GM19467 (cell line): Measurements from ENCODE around the gene NR4A1.

ENCODE experiments used
- ATAC-seq: cut with Tn5 transposase; IDR thresholded peaks from one replicate; pipeline ENCODE4 v1.9.1; 2021; ENCODE audit warnings: mild to moderate bottlenecking, moderate library complexity; ENCODE audit not compliant: unreplicated experiment

Gene NR4A1

GRCh38 chr12:52050758-52051541 lies at the start of gene NR4A1:
Gene NR4A1, plus strand, starts transcription at chr12:52051442. Its CDS starts 2,887 bp downstream, at chr12:52054329.
- peak; percentile 77 for ATAC-seq

GRCh38 chr12:52003016-52003550 lies 48.2 kb upstream of the NR4A1 start:
- ATAC-seq, result no peak

GRCh38 chr12:52003591-52003990 lies 47.7 kb upstream of the NR4A1 start:
- ATAC-seq, result no peak

- no peak for ATAC-seq
Observed at GRCh38 chr12:52004042-52004648, 47.1 kb upstream of the NR4A1 start.

DNA sequence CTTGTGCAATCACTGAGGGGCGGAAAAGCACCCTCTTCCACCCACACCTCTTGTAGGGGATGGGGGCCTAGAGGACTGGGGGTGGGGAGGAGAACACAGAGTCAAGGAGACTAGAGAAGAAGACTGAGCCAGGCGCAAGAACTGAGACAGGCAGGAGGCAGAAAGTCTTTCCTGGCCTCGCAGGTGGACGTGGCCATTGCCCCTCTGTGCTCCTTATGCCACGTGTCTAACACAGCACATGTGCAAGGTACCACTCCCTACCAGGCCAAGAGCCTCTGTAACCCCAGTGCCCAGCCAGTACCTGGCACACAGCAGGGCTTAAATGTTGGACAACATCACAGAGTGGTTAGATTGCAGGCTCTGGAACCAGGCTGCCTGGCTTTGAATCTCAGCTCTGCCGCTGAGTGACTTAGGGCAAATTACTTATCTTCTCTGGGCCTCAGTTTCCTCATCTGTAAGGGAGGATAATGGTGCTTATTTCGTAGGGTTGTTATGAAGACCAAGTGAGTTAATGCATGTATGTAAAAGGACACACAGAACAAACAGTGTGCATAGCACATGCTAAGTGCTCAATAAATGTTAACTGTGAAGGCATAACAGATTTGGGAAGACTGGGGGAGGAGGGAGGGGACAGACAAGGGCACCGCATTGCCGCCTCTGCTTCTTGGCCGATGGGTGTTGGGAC lies 45.9 kb upstream of the NR4A1 start:
- ATAC-seq, result no peak

GRCh38 chr12:52005903-52006703 lies 45.1 kb upstream of the NR4A1 start:
- ATAC-seq, result peak; percentile 61

DNA sequence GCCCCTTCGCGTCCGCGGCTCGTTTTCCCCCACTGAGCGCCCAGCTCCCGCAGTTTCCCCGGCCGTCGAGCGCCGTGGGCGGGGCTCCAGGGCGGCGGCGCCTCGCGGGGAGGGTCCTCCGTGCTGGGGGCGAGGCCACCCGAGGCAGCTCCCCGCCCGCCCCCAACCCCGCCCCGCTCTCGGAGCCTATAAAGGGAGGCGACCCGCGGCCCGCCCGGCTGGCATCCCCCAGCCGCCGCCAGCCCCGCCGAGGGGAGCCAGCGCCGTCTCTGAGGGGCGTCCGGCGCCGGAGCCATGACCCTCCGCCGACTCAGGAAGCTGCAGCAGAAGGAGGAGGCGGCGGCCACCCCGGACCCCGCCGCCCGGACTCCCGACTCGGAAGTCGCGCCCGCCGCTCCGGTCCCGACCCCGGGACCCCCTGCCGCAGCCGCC lies 44.5 kb upstream of the NR4A1 start, which contains the start of gene TAMALIN:
TAMALIN (plus strand) TSS at position 221 of the 432 bp plus-strand sequence; CDS start at position 295, 74 bp downstream.
- no peak for ATAC-seq

- no peak for ATAC-seq
Observed at GRCh38 chr12:52007158-52007921, 43.9 kb upstream of the NR4A1 start.

- no peak for ATAC-seq
Observed at GRCh38 chr12:52007982-52008510, 43.2 kb upstream of the NR4A1 start.

DNA sequence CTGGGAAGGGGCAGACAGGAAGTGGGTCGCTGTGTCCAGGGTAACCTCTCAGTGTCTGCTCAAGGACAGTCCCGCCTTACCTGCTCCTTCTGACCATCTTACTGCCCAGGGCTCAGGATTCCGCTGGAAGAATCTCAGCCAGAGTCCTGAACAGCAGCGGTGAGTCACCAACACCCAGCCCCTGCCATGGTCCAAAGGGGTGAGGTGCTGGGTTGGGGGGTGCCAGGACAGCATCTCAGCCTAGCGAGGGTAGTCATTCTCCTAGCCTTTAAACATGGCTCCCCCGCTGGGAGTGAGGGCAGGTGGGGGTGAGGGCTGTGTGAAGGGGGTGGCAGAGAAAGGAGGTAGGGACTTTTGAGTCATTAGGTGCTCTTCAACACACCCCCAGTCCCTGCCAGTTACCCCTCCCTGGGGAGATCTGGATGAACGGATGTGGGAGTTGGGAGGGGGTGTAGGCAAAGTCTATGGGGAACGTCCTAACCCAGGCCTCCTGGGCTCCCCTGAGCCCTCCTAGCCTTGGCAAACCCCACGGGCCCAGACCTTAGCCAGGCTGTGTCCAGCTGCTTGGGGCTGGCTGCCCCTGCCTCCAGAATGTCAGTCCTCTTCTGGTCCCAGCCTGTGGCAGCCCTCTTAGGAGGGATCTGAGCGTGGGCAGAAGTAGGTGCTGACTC lies 42.0 kb upstream of the NR4A1 start:
- ATAC-seq, result no peak

- ATAC-seq, result no peak
Observed at GRCh38 chr12:52010152-52010622, 41.1 kb upstream of the NR4A1 start.

DNA sequence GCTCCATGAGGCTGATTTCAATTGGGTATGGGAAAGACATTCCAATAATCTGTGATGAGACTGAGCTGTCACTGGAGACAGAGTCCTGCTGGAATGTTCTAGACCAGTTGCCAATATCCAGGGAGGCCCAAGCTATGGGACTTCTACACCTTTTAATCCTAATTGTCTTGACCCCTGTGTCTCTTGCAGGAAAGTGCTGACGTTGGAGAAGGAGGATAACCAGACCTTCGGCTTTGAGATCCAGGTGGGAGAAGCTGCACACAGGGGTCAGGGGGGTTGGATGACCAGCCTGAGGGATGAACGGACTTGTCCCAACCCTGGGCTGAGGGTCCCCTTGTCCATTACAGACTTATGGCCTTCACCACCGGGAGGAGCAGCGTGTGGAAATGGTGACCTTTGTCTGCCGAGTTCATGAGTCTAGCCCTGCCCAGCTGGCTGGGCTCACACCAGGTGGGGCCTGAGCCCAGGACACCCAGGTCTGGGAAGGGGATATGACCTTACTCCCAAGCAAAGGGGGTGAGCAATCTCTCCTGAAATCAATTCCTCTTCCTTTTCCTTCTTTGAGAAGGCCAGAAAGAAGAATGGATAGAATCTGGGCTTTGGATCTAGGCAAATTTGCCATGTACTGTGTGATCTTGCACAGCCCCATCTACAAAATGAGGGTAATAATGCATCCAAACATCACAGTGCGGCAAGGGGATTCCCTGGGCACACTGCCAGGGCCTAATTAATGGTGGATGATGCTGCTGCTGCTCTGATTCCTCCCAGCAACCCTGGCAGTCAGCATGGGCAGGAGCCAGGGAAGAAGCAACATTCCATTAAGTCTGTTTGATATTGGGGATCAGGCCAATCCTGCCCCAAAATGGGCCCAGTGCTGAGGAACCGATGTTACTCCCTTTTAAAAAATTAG lies 40.3 kb upstream of the NR4A1 start:
- ATAC-seq, result no peak

GRCh38 chr12:52011602-52012214 lies 39.5 kb upstream of the NR4A1 start:
- ATAC-seq, result no peak

GRCh38 chr12:52013626-52014310 lies 37.5 kb upstream of the NR4A1 start:
- ATAC-seq, result no peak

DNA sequence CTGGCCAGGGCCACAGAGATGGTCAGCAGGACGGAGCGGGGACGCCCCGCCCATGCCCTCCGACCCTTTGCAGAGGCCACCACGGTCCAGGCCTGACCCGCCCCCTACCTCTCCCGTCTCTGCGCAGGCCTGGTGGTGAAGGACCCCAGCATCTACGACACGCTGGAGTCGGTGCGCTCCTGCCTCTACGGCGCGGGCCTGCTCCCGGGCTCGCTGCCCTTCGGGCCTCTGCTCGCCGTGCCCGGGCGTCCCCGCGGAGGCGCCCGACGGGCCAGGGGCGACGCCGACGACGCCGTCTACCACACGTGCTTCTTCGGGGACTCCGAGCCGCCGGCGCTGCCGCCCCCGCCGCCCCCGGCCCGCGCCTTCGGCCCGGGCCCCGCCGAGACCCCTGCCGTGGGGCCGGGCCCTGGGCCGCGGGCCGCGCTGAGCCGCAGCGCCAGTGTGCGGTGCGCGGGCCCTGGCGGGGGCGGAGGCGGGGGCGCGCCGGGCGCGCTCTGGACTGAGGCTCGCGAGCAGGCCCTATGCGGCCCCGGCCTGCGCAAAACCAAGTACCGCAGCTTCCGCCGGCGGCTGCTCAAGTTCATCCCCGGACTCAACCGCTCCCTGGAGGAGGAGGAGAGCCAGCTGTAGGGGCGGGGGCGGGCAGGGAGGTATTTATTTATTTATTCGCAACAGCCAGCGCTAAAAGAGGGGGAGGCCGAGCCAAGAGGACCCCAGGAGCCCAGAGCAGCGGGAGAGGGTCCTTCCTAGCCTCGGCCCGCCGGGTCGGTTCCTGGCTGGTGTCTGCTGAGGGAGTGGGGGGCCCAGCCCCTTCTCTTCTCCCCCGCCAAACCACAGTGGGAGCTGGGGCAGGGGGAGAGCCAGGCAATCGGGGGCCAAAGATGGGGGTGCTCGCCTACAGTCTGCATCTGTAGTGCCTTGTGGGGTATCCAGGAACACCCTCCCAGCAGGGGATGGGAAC lies 36.4 kb upstream of the NR4A1 start:
- no peak for ATAC-seq

DNA sequence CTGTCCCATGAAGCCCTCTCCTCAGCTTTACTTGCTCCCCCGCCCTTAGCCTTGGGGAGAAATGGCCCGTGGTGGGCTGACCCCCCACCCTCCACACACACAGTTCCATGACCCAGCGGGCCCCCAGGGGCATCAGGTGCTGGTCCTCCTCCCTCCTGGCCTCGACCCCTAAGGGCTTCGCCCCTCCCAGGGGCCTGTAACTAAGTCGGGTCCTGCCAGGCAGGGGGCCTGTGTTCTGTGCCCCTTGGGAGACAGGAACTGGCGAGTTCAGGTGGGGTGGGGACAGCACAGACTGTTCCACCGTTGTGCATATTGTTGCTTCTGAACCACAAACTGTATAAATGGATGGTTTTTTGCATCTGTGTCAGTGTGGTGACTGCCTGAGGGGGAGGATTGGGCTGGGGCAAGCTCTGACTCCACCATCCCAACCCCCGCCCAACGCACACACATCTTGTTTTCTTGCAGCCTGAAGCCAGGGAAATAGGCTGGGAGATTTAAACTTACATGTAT lies 35.7 kb upstream of the NR4A1 start:
- ATAC-seq, result no peak
